GM19351 (cell line): ENCODE measurements around the gene NUF2.
"Not testable (repeated sequence)": the region's sequence is repeated elsewhere in the genome, so short reads cannot be mapped to it uniquely, and the experiment has no call there.

Experiments used
- ATAC-seq: cut with Tn5 transposase; IDR thresholded peaks from one replicate; pipeline ENCODE4 v1.9.1; 2021; ENCODE audit warnings: mild to moderate bottlenecking, moderate library complexity; ENCODE audit not compliant: unreplicated experiment

The NUF2 gene

DNA sequence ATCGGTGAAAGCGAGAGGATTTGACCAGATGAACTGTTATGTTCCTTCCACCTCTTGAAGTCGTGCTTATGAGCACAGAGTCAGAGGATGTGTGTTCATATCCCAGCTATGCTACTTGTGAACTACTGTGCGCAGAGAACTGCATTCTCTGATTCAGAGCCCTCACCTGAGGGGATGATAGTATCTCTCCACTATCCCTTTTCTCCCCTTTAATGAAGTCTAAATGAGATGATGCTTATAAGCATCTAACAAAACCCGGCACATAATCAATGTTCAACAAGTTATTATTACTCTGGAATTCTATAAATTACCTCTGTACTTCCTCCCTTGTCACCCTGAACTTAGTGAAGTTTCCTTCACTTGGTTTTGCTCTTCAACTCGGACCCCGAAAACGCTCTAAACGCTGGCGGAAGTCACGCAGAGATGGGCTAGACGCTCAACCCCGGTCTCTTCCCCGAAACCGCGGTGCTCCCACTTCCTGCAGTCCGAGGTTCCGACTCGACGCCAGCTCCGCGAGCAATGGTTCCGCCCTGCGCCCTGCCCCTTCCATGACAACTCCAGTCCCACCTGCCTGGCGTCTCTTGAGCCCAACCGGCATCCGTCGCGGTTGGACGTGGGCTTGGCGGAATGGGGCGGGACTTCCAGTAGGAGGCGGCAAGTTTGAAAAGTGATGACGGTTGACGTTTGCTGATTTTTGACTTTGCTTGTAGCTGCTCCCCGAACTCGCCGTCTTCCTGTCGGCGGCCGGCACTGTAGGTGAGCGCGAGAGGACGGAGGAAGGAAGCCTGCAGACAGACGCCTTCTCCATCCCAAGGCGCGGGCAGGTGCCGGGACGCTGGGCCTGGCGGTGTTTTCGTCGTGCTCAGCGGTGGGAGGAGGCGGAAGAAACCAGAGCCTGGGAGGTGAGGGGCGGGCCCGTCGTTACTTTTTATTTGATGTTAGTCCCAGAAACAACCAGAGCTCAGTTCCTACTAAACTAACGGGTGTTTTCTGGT lies at the start of gene NUF2:
TSS of gene NUF2 (plus strand) at position 644 of the 995 bp plus-strand sequence. CDS start 4,098 bp downstream, outside the sequence.
- ATAC-seq: peak; percentile 95

- ATAC-seq: no peak
Observed at GRCh38 chr1:163273766-163274441, 47.9 kb upstream of the NUF2 start.

- no peak for ATAC-seq
Observed at GRCh38 chr1:163275222-163275621, 46.5 kb upstream of the NUF2 start.

DNA sequence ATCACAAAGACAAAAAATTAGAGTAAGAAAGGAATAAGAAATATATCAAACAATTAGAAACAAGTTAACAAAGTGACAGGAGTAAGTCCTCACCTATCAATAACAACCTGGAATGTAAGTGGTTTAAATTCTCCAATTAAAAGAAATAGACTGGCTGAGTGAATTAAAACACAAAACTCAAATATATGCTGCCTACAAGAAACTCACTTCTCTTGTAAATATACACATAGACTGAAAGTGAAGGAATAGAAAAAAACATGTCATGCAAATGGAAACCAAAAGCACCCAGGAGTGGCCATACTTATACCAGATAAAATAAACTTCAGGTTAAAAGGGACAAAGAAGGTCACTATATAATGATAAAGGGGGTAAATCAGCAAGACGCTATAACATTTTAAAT lies 43.2 kb upstream of the NUF2 start:
- ATAC-seq: no peak

DNA sequence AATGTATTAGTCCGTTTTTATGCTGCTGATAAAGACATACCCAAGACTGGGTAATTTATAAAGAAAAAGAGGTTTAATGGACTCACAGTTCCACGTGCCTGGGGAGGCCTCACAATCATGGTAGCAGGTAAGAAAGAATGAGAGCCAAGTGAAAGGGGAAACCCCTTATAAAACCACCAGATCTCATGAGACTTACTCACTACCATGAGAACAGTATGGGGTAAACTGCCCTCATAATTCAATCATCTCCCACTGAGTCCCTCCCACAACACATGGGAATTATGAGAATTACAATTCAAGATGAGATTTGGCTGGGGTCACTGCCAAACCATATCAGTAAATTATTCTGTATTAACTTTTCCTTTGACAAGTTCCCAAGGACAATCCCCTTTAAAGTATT lies 36.9 kb upstream of the NUF2 start:
- not testable (repeated sequence) for ATAC-seq

GRCh38 chr1:163290025-163290640 lies 31.6 kb upstream of the NUF2 start:
- no peak for ATAC-seq

DNA sequence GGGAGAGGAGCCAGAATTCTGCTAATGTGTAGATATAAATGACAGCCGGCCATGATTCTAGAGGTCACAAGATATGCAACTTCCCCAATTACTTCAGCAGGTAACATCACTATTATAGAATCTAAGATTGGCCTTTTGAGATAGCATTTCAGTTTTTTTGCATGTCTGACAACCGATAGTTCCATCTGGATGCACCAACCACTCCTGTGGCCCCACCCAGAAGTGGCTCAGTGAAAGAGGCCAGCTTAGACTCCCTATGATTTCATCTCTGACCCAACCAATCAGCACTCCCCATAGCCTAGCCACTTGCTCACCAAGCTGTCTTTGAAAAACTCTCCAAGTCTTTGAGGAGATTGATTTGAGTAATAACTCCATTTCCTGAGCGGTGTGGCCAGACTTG lies 30.3 kb upstream of the NUF2 start:
- ATAC-seq: no peak

GRCh38 chr1:163292153-163292552 lies 29.6 kb upstream of the NUF2 start:
- not testable (repeated sequence) for ATAC-seq

GRCh38 chr1:163293497-163293896 lies 28.3 kb upstream of the NUF2 start:
- ATAC-seq: not testable (repeated sequence)

- ATAC-seq: no peak
Observed at GRCh38 chr1:163295949-163296348, 25.8 kb upstream of the NUF2 start.

DNA sequence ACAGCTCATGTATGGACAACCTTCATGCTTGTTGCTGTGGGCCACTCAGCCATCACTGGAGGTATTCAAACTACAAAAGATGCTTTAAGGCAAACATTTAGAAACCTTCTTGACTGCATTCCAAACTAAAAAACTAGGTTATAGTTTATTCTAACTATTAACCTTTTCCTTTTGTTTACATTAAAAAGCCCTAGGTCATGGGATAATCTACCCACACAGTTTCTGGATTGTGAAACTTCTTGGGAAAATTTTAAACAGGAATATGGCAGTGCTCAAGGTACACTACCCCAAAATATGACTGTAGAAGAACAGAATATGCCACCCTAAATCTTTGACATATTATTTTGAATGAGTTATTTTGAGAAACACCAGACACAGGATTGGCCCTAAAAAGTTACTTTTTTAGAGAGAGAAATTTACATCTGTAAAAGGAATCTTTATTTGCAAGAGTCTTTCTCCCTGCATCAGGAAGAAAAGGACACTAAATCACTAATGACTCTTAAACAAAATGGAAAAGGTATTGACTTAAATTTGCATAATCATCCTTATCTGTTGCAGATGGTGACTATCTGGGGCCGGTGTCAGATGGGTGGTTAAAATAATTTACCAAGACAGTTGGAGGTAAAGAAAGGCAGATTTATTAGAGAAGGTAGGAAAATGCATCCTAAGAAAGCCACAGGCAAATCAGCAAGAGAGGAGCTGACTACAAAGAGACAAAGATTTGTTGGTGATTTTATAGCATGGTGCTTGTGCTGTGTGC lies 25.1 kb upstream of the NUF2 start:
- ATAC-seq: no peak

- no peak for ATAC-seq
Observed at GRCh38 chr1:163298365-163298764, 23.4 kb upstream of the NUF2 start.

DNA sequence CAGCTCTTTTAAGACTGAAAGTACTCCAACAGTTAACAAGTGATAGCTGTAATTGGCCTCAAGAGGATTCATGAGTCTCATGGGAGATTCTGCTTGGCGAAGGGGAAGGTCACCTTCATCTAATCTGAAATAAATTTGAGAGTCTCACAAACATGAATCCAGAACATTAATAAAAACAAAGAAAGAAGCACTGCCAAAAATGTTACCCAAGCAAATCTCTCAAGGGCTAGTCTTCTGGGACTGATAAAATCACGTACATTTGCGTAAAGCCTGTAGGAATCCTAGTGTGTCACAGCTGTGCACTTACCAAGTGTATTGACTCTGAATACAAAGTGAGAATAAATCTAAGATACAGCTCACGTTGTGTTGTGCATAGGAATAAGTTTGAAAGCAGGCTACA lies 21.2 kb upstream of the NUF2 start:
- ATAC-seq: no peak

DNA sequence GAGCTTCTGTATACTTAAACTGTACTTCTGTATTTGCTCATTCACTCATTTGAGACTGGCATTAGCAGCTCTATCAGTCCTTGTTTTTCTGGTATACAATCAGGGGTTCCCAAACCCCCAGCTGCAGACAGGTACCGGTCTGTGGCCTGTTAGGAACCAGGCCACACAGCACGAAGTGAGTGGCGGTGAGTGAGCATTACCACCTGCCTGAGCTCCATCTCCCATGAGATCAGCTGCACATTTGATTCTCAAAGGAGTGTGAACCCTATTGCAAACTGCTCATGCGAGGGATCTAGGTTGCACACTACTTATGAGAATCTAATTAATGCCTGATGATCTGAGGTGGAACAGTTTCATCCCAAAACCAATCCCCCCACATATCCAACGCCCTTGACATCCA lies 18.2 kb upstream of the NUF2 start:
- ATAC-seq: no peak

DNA sequence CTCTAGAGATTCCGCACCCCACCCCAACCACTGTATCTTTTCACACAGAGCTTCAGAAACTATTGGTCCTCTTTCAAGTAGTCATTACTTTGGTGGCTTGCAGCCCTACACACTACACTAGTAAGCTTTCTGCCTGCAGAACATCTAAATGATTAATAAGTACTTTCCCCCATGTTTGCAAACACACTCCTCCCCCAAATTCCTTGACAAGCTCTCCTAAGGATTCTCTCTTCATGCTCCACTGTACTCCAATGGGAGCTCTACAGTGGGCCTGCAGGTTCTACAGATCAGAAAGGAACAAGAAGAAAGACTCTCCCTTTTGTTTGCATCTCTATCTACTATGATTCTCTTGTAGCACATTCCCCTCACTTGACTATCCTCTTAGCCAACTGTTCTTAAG lies 16.3 kb upstream of the NUF2 start:
- no peak for ATAC-seq

- ATAC-seq: no peak
Observed at GRCh38 chr1:163307479-163308171, 14.1 kb upstream of the NUF2 start.

GRCh38 chr1:163308811-163309210 lies 12.9 kb upstream of the NUF2 start:
- ATAC-seq: no peak

- ATAC-seq: peak; percentile 68
Observed at GRCh38 chr1:163315773-163316374, 5.9 kb upstream of the NUF2 start.

DNA sequence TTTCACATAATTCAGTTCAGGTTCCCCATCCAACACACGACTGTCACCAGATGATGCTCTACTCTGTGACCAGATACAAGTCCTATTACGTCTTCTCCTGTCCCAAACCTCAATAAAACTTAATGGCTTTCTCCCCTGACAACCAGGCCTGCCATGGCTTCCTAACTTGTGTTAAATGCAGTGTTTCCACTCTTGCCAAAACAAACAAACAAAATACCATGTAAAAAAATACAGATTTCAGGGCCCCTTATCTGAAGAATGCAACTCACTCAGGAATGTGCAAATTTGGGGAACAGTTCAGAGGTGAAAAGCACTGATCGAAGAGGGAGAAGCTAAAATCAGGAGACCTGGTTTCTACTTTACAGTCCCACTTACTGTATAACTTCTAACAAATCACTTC lies 863 bp upstream of the NUF2 start:
- ATAC-seq: no peak

DNA sequence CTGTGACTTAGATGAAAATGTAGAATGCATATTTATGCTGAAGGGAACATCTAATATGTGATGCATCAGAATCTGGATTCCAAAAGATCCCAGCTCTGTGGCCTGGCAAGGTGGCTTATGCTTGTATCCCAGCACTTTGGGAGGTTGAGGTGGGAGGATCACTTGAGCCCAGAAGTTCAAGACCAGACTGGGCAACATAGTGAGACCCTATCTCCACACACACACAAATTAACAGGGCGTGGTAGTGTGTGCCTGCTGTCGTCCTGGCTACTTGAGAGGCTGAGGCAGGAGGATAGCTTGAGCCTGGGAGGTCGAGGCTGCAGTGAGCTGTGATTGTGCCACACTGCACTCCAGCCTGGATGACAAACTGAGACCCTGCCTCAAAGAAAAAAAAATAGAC lies 1.6 kb downstream of the NUF2 start:
- ATAC-seq: not testable (repeated sequence)
